Kidney (tissue), 14 donors: ENCODE results near the gene TLDC2. TPM values are rescaled to one million over a fixed set of nuclear protein-coding genes. Genes with fewer than 3 reads are reported as not detected.
"Not testable (repeated sequence)": the region's sequence is repeated elsewhere in the genome, so short reads cannot be mapped to it uniquely, and the experiment has no call there.

Source experiments
- DNase-seq, 5 donors: peaks; one replicate each; pipeline ENCODE4 v3.0.0-alpha.2; 2013 to 2020
- FAIRE-seq: peaks from 2 replicates; lab custom pipeline; 2012; peaks lifted over from hg19 to GRCh38; lab: Jason Lieb, UNC
- H3K27ac ChIP-seq, 2 donors: one replicate each; pipeline ENCODE4 v1.7.0; 2013; ENCODE audit warnings: low read depth in 2 of 2, low read length in 2 of 2, inconsistent platforms in 1 of 2
- H3K27me3 ChIP-seq: one replicate; pipeline ENCODE4 v1.7.1; 2013; ENCODE audit warnings: low read length, inconsistent platforms; ENCODE audit not compliant: control insufficient read depth, insufficient read depth
- H3K36me3 ChIP-seq, 3 donors: one replicate each; pipeline versions ENCODE4 v1.7.0 to v1.7.1; 2013; ENCODE audit warnings: low read length in 3 of 3, control low read depth in 1 of 3, inconsistent platforms in 1 of 3; ENCODE audit not compliant: insufficient read depth in 3 of 3, control insufficient read depth in 2 of 3
- H3K4me1 ChIP-seq, 3 donors: one replicate each; pipeline versions ENCODE4 v1.7.0 to v1.7.1; 2013; ENCODE audit warnings: low read length in 3 of 3, inconsistent platforms in 1 of 3, low read depth in 1 of 3; ENCODE audit not compliant: control insufficient read depth in 2 of 3, insufficient read depth in 2 of 3
- H3K4me3 ChIP-seq, 3 donors: one replicate each; pipeline versions ENCODE4 v1.7.0 to v1.8.1; 2013; ENCODE audit warnings: low read length in 3 of 3, control low read depth in 1 of 3, inconsistent platforms in 1 of 3
- H3K9ac ChIP-seq, 3 donors: one replicate each; pipeline versions ENCODE4 v1.7.0 to v1.7.1; 2013; ENCODE audit warnings: low read length in 3 of 3, control low read depth in 1 of 3, inconsistent platforms in 1 of 3
- H3K9me3 ChIP-seq, 3 donors: one replicate each; pipeline versions ENCODE4 v1.7.0 to v1.7.1; 2013; ENCODE audit warnings: low read length in 3 of 3, control low read depth in 1 of 3, inconsistent platforms in 1 of 3; ENCODE audit not compliant: control insufficient read depth in 2 of 3, insufficient read depth in 1 of 3
- intact Hi-C: fragments of 100-400 bp; cut with DNase I; formaldehyde crosslinking; loops from one replicate; pipeline ENCODE4 v1.11.1; 2022
- polyA plus RNA-seq: library from polyadenylated mRNA; stranded (reverse); fragments of 350-450 nt; fragmentation: Illumina TruSeq; extraction: RNeasy Lipid Tissue Mini Kit (QIAGEN cat#74804); gene quantifications from one replicate; pipeline ENCODE4 v1.2.3, GENCODE V29; 2014; ENCODE audit warnings: low read depth, low replicate concordance; ENCODE audit not compliant: insufficient read depth
- total RNA-seq: library from RNA; stranded (reverse); fragmentation: NEBNext Ultra II Directional; extraction: Animal tissue kit (Norgen Biotek cat#: 25700); gene quantifications from one replicate; pipeline ENCODE4 v1.2.1, GENCODE V29; 2021
- TF ChIP-seq, protein P1 (sequence below): IDR thresholded peaks from 3 replicates; pipeline ENCODE4 v1.5.1; 2012; ENCODE audit warnings: mild to moderate bottlenecking, moderate library complexity, borderline replicate concordance; ENCODE audit not compliant: insufficient read depth; ENCODE audit errors: extremely low read depth
- donor health status: control.
- donor health status: control.
- donor health status: control.
- donor health status: control.
- donor health status: control.
- donor health status: DM: yes; HTN: yes; CAD: no.
- donor health status: Normal renal cell carcinoma (clear cell type).

Gene TLDC2
- total and polyA plus RNA-seq, 2 donors from 2014 or later, result 2.3 to 8.5 TPM

DNA sequence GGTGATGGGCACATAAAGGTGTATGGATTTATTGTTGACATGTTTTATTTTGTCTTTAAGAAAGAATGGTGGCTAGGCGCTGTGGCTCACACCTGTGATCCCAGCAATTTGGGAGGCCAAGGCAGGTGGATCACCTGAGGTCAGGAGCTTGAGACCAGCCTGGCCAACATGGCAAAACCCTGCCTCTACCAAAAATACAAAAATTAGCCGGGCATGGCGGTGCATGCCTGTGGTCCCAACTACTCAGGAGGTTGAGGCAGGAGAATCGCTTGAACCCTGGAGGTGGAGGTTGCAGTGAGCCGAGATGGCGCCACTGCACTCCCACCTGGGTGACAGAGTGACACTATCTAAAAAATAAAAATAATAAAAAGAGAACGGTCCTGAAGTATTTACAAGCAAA is 30.1 kb downstream of the TLDC2 start:
- H3K36me3 ChIP-seq, H3K9ac ChIP-seq, FAIRE-seq, H3K4me3 ChIP-seq, DNase-seq, H3K27ac ChIP-seq, intact Hi-C loops, H3K4me1 ChIP-seq, H3K9me3 ChIP-seq, H3K27me3 ChIP-seq: not testable (repeated sequence)

DNA sequence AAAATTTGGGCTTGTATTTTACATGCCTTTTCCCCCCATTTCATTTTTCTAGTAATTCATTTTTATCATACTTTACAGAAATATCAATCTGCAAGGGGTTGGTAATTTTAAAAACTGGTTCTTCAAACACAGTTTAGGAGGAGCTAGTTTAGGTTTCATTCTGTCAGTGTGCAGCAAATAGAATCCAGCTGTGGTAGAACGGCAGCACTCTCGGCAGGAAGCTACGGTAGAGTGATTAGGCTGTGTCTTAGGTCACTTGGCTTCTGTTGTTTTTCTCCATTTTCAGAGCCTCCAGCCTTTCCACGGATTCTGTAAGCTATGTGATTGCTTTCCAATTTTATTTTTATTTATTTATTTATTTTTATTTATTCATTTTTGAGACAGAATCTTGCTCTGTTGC is 32.7 kb downstream of the TLDC2 start:
- Histone ChIP-seq H3K9ac (no peak overlapping the region), H3K4me3 (no peak overlapping the region), H3K27me3 (no peaks in the 10 kb centered on the region), H3K4me1 (no peaks in the 10 kb centered on the region), H3K36me3 (peaks cover 0 to 4% (median 2%) of the 10 kb centered on the region in 3 donors), H3K9me3 (no peaks in the 10 kb centered on the region), H3K27ac (no peak overlapping the region)
- DNase-seq, result peak in 3 of 5 donors; percentile 45 to 83 (median 71)
- TF ChIP-seq, protein P1, sequence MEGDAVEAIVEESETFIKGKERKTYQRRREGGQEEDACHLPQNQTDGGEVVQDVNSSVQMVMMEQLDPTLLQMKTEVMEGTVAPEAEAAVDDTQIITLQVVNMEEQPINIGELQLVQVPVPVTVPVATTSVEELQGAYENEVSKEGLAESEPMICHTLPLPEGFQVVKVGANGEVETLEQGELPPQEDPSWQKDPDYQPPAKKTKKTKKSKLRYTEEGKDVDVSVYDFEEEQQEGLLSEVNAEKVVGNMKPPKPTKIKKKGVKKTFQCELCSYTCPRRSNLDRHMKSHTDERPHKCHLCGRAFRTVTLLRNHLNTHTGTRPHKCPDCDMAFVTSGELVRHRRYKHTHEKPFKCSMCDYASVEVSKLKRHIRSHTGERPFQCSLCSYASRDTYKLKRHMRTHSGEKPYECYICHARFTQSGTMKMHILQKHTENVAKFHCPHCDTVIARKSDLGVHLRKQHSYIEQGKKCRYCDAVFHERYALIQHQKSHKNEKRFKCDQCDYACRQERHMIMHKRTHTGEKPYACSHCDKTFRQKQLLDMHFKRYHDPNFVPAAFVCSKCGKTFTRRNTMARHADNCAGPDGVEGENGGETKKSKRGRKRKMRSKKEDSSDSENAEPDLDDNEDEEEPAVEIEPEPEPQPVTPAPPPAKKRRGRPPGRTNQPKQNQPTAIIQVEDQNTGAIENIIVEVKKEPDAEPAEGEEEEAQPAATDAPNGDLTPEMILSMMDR, result no peak
- no peak for FAIRE-seq
- intact Hi-C loops, result no loop called here

DNA sequence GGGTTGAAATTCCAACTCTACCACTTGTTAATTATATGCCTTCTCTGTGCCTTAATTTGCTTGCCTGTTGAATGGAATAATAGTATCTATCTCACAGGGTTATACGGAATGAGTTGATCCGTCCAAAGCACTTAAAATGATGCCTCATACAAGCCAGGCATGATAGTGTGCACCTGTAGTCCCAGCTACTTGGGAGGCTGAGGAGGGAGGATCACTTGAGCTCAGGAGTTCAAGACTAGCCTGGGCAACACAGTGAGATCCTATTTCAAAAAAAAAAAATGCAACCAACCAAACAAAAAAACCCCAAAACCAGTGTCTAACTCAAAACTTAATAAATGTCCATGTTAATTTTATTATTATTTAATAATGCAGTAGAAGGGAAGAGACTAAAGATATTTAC is 40.3 kb downstream of the TLDC2 start:
- no peak overlapping the region for H3K4me3 ChIP-seq
- TF ChIP-seq, protein P1, result no peak
- intact Hi-C loops, result no loop called here
- DNase-seq (no peak), FAIRE-seq (no peak)
- H3K27me3 ChIP-seq, result no peaks in the 10 kb centered on the region
- H3K36me3 ChIP-seq, result peaks cover 0 to 3% (median 2%) of the 10 kb centered on the region in 3 donors
- H3K9me3 ChIP-seq, result no peaks in the 10 kb centered on the region
- H3K27ac ChIP-seq, result no peak overlapping the region
- no peak overlapping the region for H3K9ac ChIP-seq
- H3K4me1 ChIP-seq, result no peaks in the 10 kb centered on the region

DNA sequence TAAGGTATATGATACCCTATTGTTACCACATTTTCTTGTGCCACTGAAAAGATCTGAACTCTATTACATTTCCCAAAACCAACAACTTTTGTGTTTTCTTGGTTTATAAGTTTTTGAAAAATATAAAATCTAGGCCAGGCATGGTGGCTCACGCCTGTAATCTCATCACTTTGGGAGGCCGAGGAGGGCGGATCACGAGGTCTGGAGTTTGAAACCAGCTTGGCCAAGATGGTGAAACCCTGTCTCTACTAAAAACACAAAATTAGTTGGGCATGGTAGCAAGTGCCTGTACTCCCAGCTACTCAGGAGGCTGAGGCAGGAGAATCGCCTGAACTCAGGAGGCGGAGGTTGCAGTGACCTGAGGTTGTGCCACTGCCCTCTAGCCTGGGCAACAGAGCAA is 41.3 kb downstream of the TLDC2 start:
- TF ChIP-seq, protein P1, result no peak
- H3K27ac ChIP-seq, result no peak overlapping the region
- H3K9me3 ChIP-seq, result no peaks in the 10 kb centered on the region
- H3K4me1 ChIP-seq, result no peaks in the 10 kb centered on the region
- no peak overlapping the region for H3K4me3 ChIP-seq
- intact Hi-C loops, result no loop called here
- peaks cover 0 to 3% (median 2%) of the 10 kb centered on the region in 3 donors for H3K36me3 ChIP-seq
- no peak overlapping the region for H3K9ac ChIP-seq
- DNase-seq (no peak), FAIRE-seq (no peak)
- no peaks in the 10 kb centered on the region for H3K27me3 ChIP-seq
